ENCODE results near the gene APOL3.

Gene APOL3

DNA sequence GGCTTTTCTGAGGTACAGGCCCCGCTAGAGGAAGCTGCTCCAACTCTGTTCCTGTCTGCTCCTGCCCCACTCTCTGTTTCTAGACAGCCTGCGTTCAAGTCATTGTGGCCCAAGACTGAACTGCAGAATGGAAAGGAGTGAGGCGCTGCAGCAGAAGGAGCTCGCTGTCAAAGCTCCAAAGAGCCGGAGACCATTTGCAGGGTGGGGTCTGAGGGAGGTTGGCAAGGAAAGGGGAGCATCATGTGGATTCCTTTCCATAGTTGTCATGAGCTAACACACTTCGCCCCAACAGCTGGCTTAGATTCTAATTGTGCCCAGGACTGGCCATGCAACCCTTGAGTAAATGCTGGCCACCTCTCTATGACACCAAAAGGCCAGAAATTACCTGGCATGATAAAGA lies 22.3 kb upstream of the APOL3 start:
- H3K4me2 ChIP-seq (ENCODE audit: low read depth, low read length, poor library complexity, severe bottlenecking): no peak overlapping the region
- H3K79me2 ChIP-seq (ENCODE audit: insufficient read depth, low read length): no peaks in the 10 kb centered on the region
- no peaks in the 10 kb centered on the region for H3K9me3 ChIP-seq (ENCODE audit: insufficient read depth, low read depth, low read length)
- H3K9me2 ChIP-seq (replicated peaks; ENCODE audit: low read depth, low read length): no peaks in the 10 kb centered on the region
- H4K20me1 ChIP-seq (ENCODE audit: insufficient read depth, low read length, poor library complexity, severe bottlenecking): no peaks in the 10 kb centered on the region
- no peak overlapping the region for H2AFZ ChIP-seq (ENCODE audit: low read length)
- no peak overlapping the region for H3K9ac ChIP-seq (ENCODE audit: low read depth, low read length, poor library complexity, severe bottlenecking)
- no peaks in the 10 kb centered on the region for H3F3A ChIP-seq (ENCODE audit: low read depth)
- no peaks in the 10 kb centered on the region for H3K27me3 ChIP-seq (ENCODE audit: insufficient read depth, low read length, poor library complexity, severe bottlenecking)
- no peaks in the 10 kb centered on the region for H3K36me3 ChIP-seq (ENCODE audit: insufficient read depth, low read length)
- H3K4me3 ChIP-seq (ENCODE audit: low read length, poor library complexity, severe bottlenecking): no peak overlapping the region
- no peak for TF ChIP-seq EZH2phosphoT487 (IDR thresholded peaks at IDR 0.05; ENCODE audit: borderline replicate concordance)
- TF ChIP-seq, protein P1, sequence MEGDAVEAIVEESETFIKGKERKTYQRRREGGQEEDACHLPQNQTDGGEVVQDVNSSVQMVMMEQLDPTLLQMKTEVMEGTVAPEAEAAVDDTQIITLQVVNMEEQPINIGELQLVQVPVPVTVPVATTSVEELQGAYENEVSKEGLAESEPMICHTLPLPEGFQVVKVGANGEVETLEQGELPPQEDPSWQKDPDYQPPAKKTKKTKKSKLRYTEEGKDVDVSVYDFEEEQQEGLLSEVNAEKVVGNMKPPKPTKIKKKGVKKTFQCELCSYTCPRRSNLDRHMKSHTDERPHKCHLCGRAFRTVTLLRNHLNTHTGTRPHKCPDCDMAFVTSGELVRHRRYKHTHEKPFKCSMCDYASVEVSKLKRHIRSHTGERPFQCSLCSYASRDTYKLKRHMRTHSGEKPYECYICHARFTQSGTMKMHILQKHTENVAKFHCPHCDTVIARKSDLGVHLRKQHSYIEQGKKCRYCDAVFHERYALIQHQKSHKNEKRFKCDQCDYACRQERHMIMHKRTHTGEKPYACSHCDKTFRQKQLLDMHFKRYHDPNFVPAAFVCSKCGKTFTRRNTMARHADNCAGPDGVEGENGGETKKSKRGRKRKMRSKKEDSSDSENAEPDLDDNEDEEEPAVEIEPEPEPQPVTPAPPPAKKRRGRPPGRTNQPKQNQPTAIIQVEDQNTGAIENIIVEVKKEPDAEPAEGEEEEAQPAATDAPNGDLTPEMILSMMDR (conservative IDR thresholded peaks at IDR 0.05; ENCODE audit: low read length): no peak
- no peaks in the 10 kb centered on the region for H3K4me1 ChIP-seq (ENCODE audit: insufficient read depth, low read length, poor library complexity, severe bottlenecking)

DNA sequence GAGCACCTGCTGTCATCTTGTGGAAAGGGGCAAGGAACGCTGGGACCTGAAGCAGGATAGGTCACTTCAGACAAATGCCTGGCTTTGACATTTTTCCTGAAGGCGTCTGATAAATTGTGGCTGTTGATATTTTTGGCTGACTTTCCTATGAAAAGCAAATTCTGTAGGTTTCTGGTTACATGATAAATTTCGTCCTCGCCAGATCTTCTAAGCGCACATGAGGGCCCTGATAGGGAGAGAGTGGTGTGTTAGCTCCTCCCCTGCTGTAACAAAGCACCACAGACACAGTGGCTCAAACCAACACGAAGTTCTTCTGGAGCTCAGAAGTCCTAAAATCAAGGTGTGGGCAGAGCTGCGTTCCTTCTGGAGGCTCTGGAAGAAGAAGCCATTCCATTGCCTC lies 21.5 kb upstream of the APOL3 start:
- Histone ChIP-seq H3K79me2 (ENCODE audit: insufficient read depth, low read length) (no peaks in the 10 kb centered on the region), H3K4me1 (ENCODE audit: insufficient read depth, low read length, poor library complexity, severe bottlenecking) (no peaks in the 10 kb centered on the region), H3K27me3 (ENCODE audit: insufficient read depth, low read length, poor library complexity, severe bottlenecking) (no peaks in the 10 kb centered on the region), H2AFZ (ENCODE audit: low read length) (no peak overlapping the region), H3K4me2 (ENCODE audit: low read depth, low read length, poor library complexity, severe bottlenecking) (no peak overlapping the region), H3F3A (ENCODE audit: low read depth) (no peaks in the 10 kb centered on the region), H3K9me2 (replicated peaks; ENCODE audit: low read depth, low read length) (no peaks in the 10 kb centered on the region), H3K4me3 (ENCODE audit: low read length, poor library complexity, severe bottlenecking) (no peak overlapping the region), H3K9me3 (ENCODE audit: insufficient read depth, low read depth, low read length) (no peaks in the 10 kb centered on the region), H4K20me1 (ENCODE audit: insufficient read depth, low read length, poor library complexity, severe bottlenecking) (no peaks in the 10 kb centered on the region), H3K9ac (ENCODE audit: low read depth, low read length, poor library complexity, severe bottlenecking) (no peak overlapping the region), H3K36me3 (ENCODE audit: insufficient read depth, low read length) (no peaks in the 10 kb centered on the region)
- TF ChIP-seq, protein P1 (conservative IDR thresholded peaks at IDR 0.05; ENCODE audit: low read length): no peak
- no peak for TF ChIP-seq EZH2phosphoT487 (IDR thresholded peaks at IDR 0.05; ENCODE audit: borderline replicate concordance)

DNA sequence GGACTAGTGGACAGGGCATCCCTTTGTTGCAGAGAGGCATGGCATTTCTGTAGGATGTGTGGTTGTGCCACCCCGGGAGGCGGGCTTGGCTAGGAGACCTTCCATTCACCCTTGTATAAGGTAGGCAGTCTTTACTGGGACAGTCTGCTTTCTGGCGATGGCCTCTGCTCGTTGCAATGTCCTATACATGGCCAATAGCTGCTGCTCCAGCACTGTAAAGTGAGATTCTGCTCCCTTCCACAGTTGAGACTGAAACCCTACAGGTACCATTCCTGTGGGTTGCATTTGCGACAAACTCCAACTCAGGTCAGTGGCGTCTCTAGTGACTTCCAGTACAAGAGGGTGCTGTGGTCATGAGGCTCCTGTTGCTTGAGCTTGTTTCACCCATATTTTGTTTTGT lies 20.4 kb upstream of the APOL3 start:
- H2AFZ ChIP-seq (ENCODE audit: low read length): no peak overlapping the region

More for the DNA sequence above, 20.4 kb upstream of the APOL3 start:
- Histone ChIP-seq H3K27me3 (ENCODE audit: insufficient read depth, low read length, poor library complexity, severe bottlenecking) (no peaks in the 10 kb centered on the region), H3K9ac (ENCODE audit: low read depth, low read length, poor library complexity, severe bottlenecking) (no peak overlapping the region), H3F3A (ENCODE audit: low read depth) (no peaks in the 10 kb centered on the region), H3K4me3 (ENCODE audit: low read length, poor library complexity, severe bottlenecking) (no peak overlapping the region), H4K20me1 (ENCODE audit: insufficient read depth, low read length, poor library complexity, severe bottlenecking) (no peaks in the 10 kb centered on the region), H3K79me2 (ENCODE audit: insufficient read depth, low read length) (no peaks in the 10 kb centered on the region), H3K9me3 (ENCODE audit: insufficient read depth, low read depth, low read length) (no peaks in the 10 kb centered on the region), H3K36me3 (ENCODE audit: insufficient read depth, low read length) (no peaks in the 10 kb centered on the region), H3K9me2 (replicated peaks; ENCODE audit: low read depth, low read length) (no peaks in the 10 kb centered on the region), H3K4me1 (ENCODE audit: insufficient read depth, low read length, poor library complexity, severe bottlenecking) (no peaks in the 10 kb centered on the region), H3K4me2 (ENCODE audit: low read depth, low read length, poor library complexity, severe bottlenecking) (no peak overlapping the region)
- TF ChIP-seq, protein P1 (conservative IDR thresholded peaks at IDR 0.05; ENCODE audit: low read length): no peak
- TF ChIP-seq EZH2phosphoT487 (IDR thresholded peaks at IDR 0.05; ENCODE audit: borderline replicate concordance): no peak
